ENCODE data around the gene SORCS2.

SORCS2 gene

GRCh38 chr4:7335344-7336066 is 143.2 kb downstream of the SORCS2 start:
- DNase-seq, result no peak
- TF ChIP-seq CTCF (IDR thresholded peaks at IDR 0.05; ENCODE audit: low read depth, low read length, missing control alignments), result peak; percentile 85
- in situ Hi-C loops (cut with HindIII; ENCODE audit: low pct_ligation_motif_present, low sequenced_read_pairs), result no loop called here
- no peaks in the 10 kb centered on the region for H3K36me3 ChIP-seq (replicated peaks)
- H3K4me3 ChIP-seq (ENCODE audit: low read depth, low read length), result no peak overlapping the region
- no peaks in the 10 kb centered on the region for H3K27me3 ChIP-seq (replicated peaks)
- H3K27ac ChIP-seq, result no peak overlapping the region

GRCh38 chr4:7336067-7336569 is 143.8 kb downstream of the SORCS2 start:
- TF ChIP-seq CTCF (IDR thresholded peaks at IDR 0.05; ENCODE audit: low read depth, low read length, missing control alignments), result no peak
- no peak for DNase-seq
- no peaks in the 10 kb centered on the region for H3K27me3 ChIP-seq (replicated peaks)
- no peak overlapping the region for H3K27ac ChIP-seq
- H3K4me3 ChIP-seq (ENCODE audit: low read depth, low read length), result no peak overlapping the region
- no peaks in the 10 kb centered on the region for H3K36me3 ChIP-seq (replicated peaks)
- in situ Hi-C loops (cut with HindIII; ENCODE audit: low pct_ligation_motif_present, low sequenced_read_pairs), result no loop called here

- in situ Hi-C loops (cut with HindIII; ENCODE audit: low pct_ligation_motif_present, low sequenced_read_pairs), result no loop called here
- no peak for DNase-seq
Observed at GRCh38 chr4:7336732-7337131, 144.4 kb downstream of the SORCS2 start.

GRCh38 chr4:7337196-7338058 is 145.1 kb downstream of the SORCS2 start:
- Histone ChIP-seq H3K27ac (no peak overlapping the region), H3K36me3 (replicated peaks) (no peaks in the 10 kb centered on the region), H3K4me3 (ENCODE audit: low read depth, low read length) (no peak overlapping the region), H3K27me3 (replicated peaks) (no peaks in the 10 kb centered on the region)
- no peak for DNase-seq
- in situ Hi-C loops (cut with HindIII; ENCODE audit: low pct_ligation_motif_present, low sequenced_read_pairs), result no loop called here
- no peak for TF ChIP-seq CTCF (IDR thresholded peaks at IDR 0.05; ENCODE audit: low read depth, low read length, missing control alignments)

More at GRCh38 chr4:7336732-7337131, 144.4 kb downstream of the SORCS2 start:
- no peaks in the 10 kb centered on the region for H3K36me3 ChIP-seq (replicated peaks)
- no peak for TF ChIP-seq CTCF (IDR thresholded peaks at IDR 0.05; ENCODE audit: low read depth, low read length, missing control alignments)
- no peaks in the 10 kb centered on the region for H3K27me3 ChIP-seq (replicated peaks)
- no peak overlapping the region for H3K27ac ChIP-seq
- H3K4me3 ChIP-seq (ENCODE audit: low read depth, low read length), result no peak overlapping the region

- no peak for TF ChIP-seq CTCF (IDR thresholded peaks at IDR 0.05; ENCODE audit: low read depth, low read length, missing control alignments)
- in situ Hi-C loops (cut with HindIII; ENCODE audit: low pct_ligation_motif_present, low sequenced_read_pairs), result no loop called here
- no peaks in the 10 kb centered on the region for H3K36me3 ChIP-seq (replicated peaks)
- no peak overlapping the region for H3K27ac ChIP-seq
- no peak for DNase-seq
- no peak overlapping the region for H3K4me3 ChIP-seq (ENCODE audit: low read depth, low read length)
- H3K27me3 ChIP-seq (replicated peaks), result no peaks in the 10 kb centered on the region
Observed at GRCh38 chr4:7338059-7338452, 145.7 kb downstream of the SORCS2 start.

Measured in brain microvascular endothelial cell (primary cell).